ENCODE results near the gene HAPSTR1. TPM values are rescaled to one million over a fixed set of nuclear protein-coding genes. Genes with fewer than 3 reads are reported as not detected.

The HAPSTR1 gene
- total and polyA plus RNA-seq, 2 of the 8 experiments (the other 6 are each of a cell fraction or from before 2014, with no cell fraction given): 11.9 to 66.1 TPM

GRCh38 chr16:9103546-9103945 lies 12.1 kb downstream of the HAPSTR1 start (continued):
- no peak for TF ChIP-seq CREB1 (IDR thresholded peaks at IDR 0.05)

GRCh38 chr16:9105189-9105588 lies 13.7 kb downstream of the HAPSTR1 start:
- H2AFZ ChIP-seq (ENCODE audit: low read length): no peak overlapping the region
- peaks cover 38 to 56% of the 10 kb centered on the region in 2 experiments for H4K20me1 ChIP-seq (replicated peaks in 1 of 2; ENCODE audit: control insufficient read depth in 1 of 2, insufficient read depth in 2 of 2, low read length in 2 of 2)
- no peak overlapping the region for H2BK5ac ChIP-seq (ENCODE audit: low read depth, low read length)
- H4K91ac ChIP-seq (replicated peaks; ENCODE audit: insufficient read length, low read length): no peak overlapping the region
- H3K27ac ChIP-seq (ENCODE audit: low read depth, low read length): no peak overlapping the region
- H3K79me1 ChIP-seq (ENCODE audit: low read depth, low read length): peaks cover 8% of the 10 kb centered on the region
- no peak overlapping the region for H3K14ac ChIP-seq (ENCODE audit: insufficient read length)
- no peak overlapping the region for H2BK20ac ChIP-seq (ENCODE audit: low read length)
- H2AK5ac ChIP-seq (ENCODE audit: low read depth, low read length): no peak overlapping the region
- H3K23ac ChIP-seq (ENCODE audit: insufficient read length): no peak overlapping the region
- no peak overlapping the region for H3K9ac ChIP-seq (replicated peaks in 1 of 4; ENCODE audit: extremely low read depth in 1 of 4, low read depth in 3 of 4, low read length in 3 of 4)
- no peak overlapping the region for H2BK15ac ChIP-seq (ENCODE audit: low read length)
- ChIA-PET POLR2A (ENCODE audit: partially characterized antibody) (interaction anchor here (5.5 kb wide), 1 partner anchor 13 kb away, joined by 52 read pairs; the partner anchor contains the start of gene HAPSTR1), CTCF (ENCODE audit: partially characterized antibody) (no interaction called here)
- DNase-seq (ENCODE audit: low read depth in 1 of 2, low spot score in 2 of 2) (no peak), FAIRE-seq (no peak)
- no peaks in the 10 kb centered on the region for H3K27me3 ChIP-seq (replicated peaks in 1 of 4; ENCODE audit: control insufficient read depth in 3 of 4, extremely low read depth in 1 of 4, insufficient read depth in 3 of 4, low read length in 3 of 4)
- H3K4me2 ChIP-seq (ENCODE audit: insufficient read depth in 1 of 2, low read depth in 2 of 2, low read length in 2 of 2): no peak overlapping the region
- H3K18ac ChIP-seq (ENCODE audit: extremely low read depth, low read length): no peak overlapping the region
- no peak overlapping the region for H3K4me3 ChIP-seq (ENCODE audit: extremely low read depth in 1 of 4, insufficient read depth in 2 of 4, low read depth in 3 of 4, low read length in 4 of 4)
- H3K9me3 ChIP-seq (ENCODE audit: insufficient read depth in 2 of 2, low read depth in 1 of 2, low read length in 1 of 2): no peaks in the 10 kb centered on the region
- no peak overlapping the region for H4K5ac ChIP-seq (ENCODE audit: insufficient read length, low read depth, low read length)
- no peak overlapping the region for H3K4ac ChIP-seq (replicated peaks; ENCODE audit: insufficient read length, low read depth, low read length)
- peaks cover 3 to 15% (median 13%) of the 10 kb centered on the region in 4 experiments; a peak in 6 of 7 replicates for H3K4me1 ChIP-seq (replicated peaks in 1 of 4; ENCODE audit: control insufficient read depth in 3 of 4, insufficient read depth in 4 of 4, low read length in 3 of 4)
- no peak overlapping the region for H3K56ac ChIP-seq (replicated peaks; ENCODE audit: insufficient read length, low read depth, low read length)
- peaks cover 39 to 100% of the 10 kb centered on the region in 2 experiments for H3K79me2 ChIP-seq (ENCODE audit: control insufficient read depth in 1 of 2, insufficient read depth in 2 of 2, low read length in 2 of 2)
- H3K23me2 ChIP-seq (ENCODE audit: low read depth, low read length): no peaks in the 10 kb centered on the region
- no peak overlapping the region for H2BK120ac ChIP-seq (replicated peaks; ENCODE audit: low read depth, low read length)
- no peak overlapping the region for H4K8ac ChIP-seq (ENCODE audit: extremely low read depth, insufficient read depth, low read length)
- H3K36me3 ChIP-seq (ENCODE audit: control insufficient read depth in 2 of 4, insufficient read depth in 4 of 4, low read length in 3 of 4): peaks cover 13 to 77% (median 38%) of the 10 kb centered on the region in 4 experiments
- no peak overlapping the region for H2BK12ac ChIP-seq (ENCODE audit: low read depth, low read length)
- TF ChIP-seq FOSL1 (IDR thresholded peaks at IDR 0.05; ENCODE audit: insufficient read depth, low read depth, low read length) (no peak), CHD2 (IDR thresholded peaks at IDR 0.05; ENCODE audit: low read length) (no peak), SIN3A (conservative IDR thresholded peaks at IDR 0.05 in 1 of 2, IDR thresholded peaks at IDR 0.05 in 1 of 2; ENCODE audit: low read depth in 1 of 2, low read length in 2 of 2) (no peak), CTBP2 (IDR thresholded peaks at IDR 0.05; ENCODE audit: borderline replicate concordance, insufficient read depth, insufficient read length, low read length) (no peak), SIRT6 (IDR thresholded peaks at IDR 0.05; ENCODE audit: low read length) (no peak), PHF8 (conservative IDR thresholded peaks at IDR 0.05; ENCODE audit: low read depth, low read length) (no peak), RAD21 (IDR thresholded peaks at IDR 0.05 in 1 of 2, conservative IDR thresholded peaks at IDR 0.05 in 1 of 2; ENCODE audit: low read depth in 2 of 2, low read length in 2 of 2) (no peak), CBX8 (IDR thresholded peaks at IDR 0.05; ENCODE audit: borderline replicate concordance, low read depth, low read length) (no peak), SP4 (IDR thresholded peaks at IDR 0.05; ENCODE audit: low read length) (no peak), HDAC6 (IDR thresholded peaks at IDR 0.05; ENCODE audit: low read depth, low read length) (no peak), POLR2AphosphoS5 (IDR thresholded peaks at IDR 0.05; ENCODE audit: low read depth, low read length) (no peak), BCL11A (IDR thresholded peaks at IDR 0.05; ENCODE audit: low read depth in 2 of 2, low read length in 2 of 2) (no peak), POLR2A (IDR thresholded peaks at IDR 0.05; ENCODE audit: control extremely low read depth in 1 of 2, low read depth in 2 of 2, low read length in 2 of 2) (no peak)

All from H1 (cell line).